ENCODE results near the gene ITIH3.

- TF ChIP-seq CTCF (IDR thresholded peaks at IDR 0.05) (no peak), EZH2phosphoT487 (IDR thresholded peaks at IDR 0.05) (no peak)
Observed at GRCh38 chr3:52836471-52836845, 41.9 kb downstream of the ITIH3 start.

Measured in neural progenitor cell (in vitro differentiated cells).